Liver (tissue), 9 donors: Measurements from ENCODE around the gene NYAP2. TPM values are rescaled to one million over a fixed set of nuclear protein-coding genes. Genes with fewer than 3 reads are reported as not detected.

Experiments
- DNase-seq: peaks from one replicate; pipeline ENCODE4 v3.0.0-alpha.2; 2017; ENCODE audit warnings: low spot score
- H3K27ac ChIP-seq, 2 donors: one replicate each; pipeline ENCODE4 v1.7.0; 2013; ENCODE audit warnings: inconsistent platforms in 2 of 2, low read length in 2 of 2, control low read depth in 1 of 2, low read depth in 1 of 2, mild to moderate bottlenecking in 1 of 2
- H3K27me3 ChIP-seq, 4 donors: one replicate each; pipeline versions ENCODE4 v1.6.1 to v1.7.0; 2013; ENCODE audit warnings: low read length in 3 of 4, inconsistent platforms in 1 of 4, mild to moderate bottlenecking in 1 of 4, moderate library complexity in 1 of 4; ENCODE audit not compliant: control insufficient read depth in 4 of 4, insufficient read depth in 4 of 4
- H3K36me3 ChIP-seq, 4 donors: one replicate each; pipeline versions ENCODE4 v1.6.1 to v1.7.0; 2013; ENCODE audit warnings: low read length in 3 of 4, mild to moderate bottlenecking in 3 of 4, low read depth in 1 of 4, moderate library complexity in 1 of 4; ENCODE audit not compliant: control insufficient read depth in 4 of 4, insufficient read depth in 3 of 4
- H3K4me1 ChIP-seq, 4 donors: one replicate each; pipeline versions ENCODE4 v1.6.1 to v1.7.0; 2013; ENCODE audit warnings: low read length in 3 of 4, mild to moderate bottlenecking in 3 of 4, moderate library complexity in 1 of 4; ENCODE audit not compliant: control insufficient read depth in 4 of 4, insufficient read depth in 4 of 4
- H3K4me3 ChIP-seq, 3 donors: one replicate each; pipeline versions ENCODE4 v1.6.1 to v1.7.0; 2013; ENCODE audit warnings: low read length in 3 of 3, control low read depth in 1 of 3, low read depth in 1 of 3, mild to moderate bottlenecking in 1 of 3
- H3K9ac ChIP-seq, 2 donors: one replicate each; pipeline ENCODE4 v1.7.0; 2013; ENCODE audit warnings: low read length in 2 of 2, mild to moderate bottlenecking in 2 of 2, moderate library complexity in 2 of 2, control low read depth in 1 of 2, low read depth in 1 of 2
- H3K9me3 ChIP-seq, 4 donors: one replicate each; pipeline versions ENCODE4 v1.6.1 to v1.7.0; 2013; ENCODE audit warnings: low read length in 3 of 4; ENCODE audit not compliant: control insufficient read depth in 4 of 4
- EGR1 ChIP-seq, 2 donors: IDR thresholded peaks; 2 replicates each; pipeline ENCODE4 v1.6.1; 2016 to 2018; ENCODE audit warnings: antibody characterized with exemption in 2 of 2, low read depth in 2 of 2
- FOXA2 ChIP-seq: IDR thresholded peaks from 2 replicates; pipeline ENCODE4 v1.6.1; 2016; ENCODE audit warnings: antibody characterized with exemption
- GABPA ChIP-seq, 2 donors: IDR thresholded peaks in 1 of 2; conservative IDR thresholded peaks in 1 of 2; 2 replicates each; pipeline ENCODE4 v1.6.1; 2016; ENCODE audit warnings: antibody characterized with exemption in 2 of 2, mild to moderate bottlenecking in 1 of 2, moderate library complexity in 1 of 2
- HNF4A ChIP-seq, 2 donors: conservative IDR thresholded peaks; 2 replicates each; pipeline ENCODE4 v1.6.1; 2016; ENCODE audit warnings: antibody characterized with exemption in 2 of 2, mild to moderate bottlenecking in 2 of 2
- HNF4G ChIP-seq: IDR thresholded peaks from 2 replicates; pipeline ENCODE4 v1.6.1; 2016; ENCODE audit warnings: antibody characterized with exemption
- JUND ChIP-seq, 2 donors: IDR thresholded peaks; 2 replicates each; pipeline ENCODE4 v1.6.1; 2016; ENCODE audit warnings: antibody characterized with exemption in 2 of 2
- RAD21 ChIP-seq, 2 donors: IDR thresholded peaks; 2 replicates each; pipeline ENCODE4 v1.6.1; 2016; ENCODE audit warnings: antibody characterized with exemption in 2 of 2, mild to moderate bottlenecking in 2 of 2
- RXRA ChIP-seq, 2 donors: IDR thresholded peaks; 2 replicates each; pipeline ENCODE4 v1.6.1; 2017 to 2018; ENCODE audit warnings: antibody characterized with exemption in 2 of 2, mild to moderate bottlenecking in 1 of 2
- SP1 ChIP-seq: IDR thresholded peaks from 2 replicates; pipeline ENCODE4 v1.6.1; 2018; ENCODE audit warnings: antibody characterized with exemption, mild to moderate bottlenecking
- TAF1 ChIP-seq: conservative IDR thresholded peaks from 2 replicates; pipeline ENCODE4 v1.6.1; 2016; ENCODE audit warnings: antibody characterized with exemption, mild to moderate bottlenecking
- YY1 ChIP-seq: IDR thresholded peaks from 2 replicates; pipeline ENCODE4 v1.6.1; 2016; ENCODE audit warnings: antibody characterized with exemption, mild to moderate bottlenecking
- ZBTB33 ChIP-seq: IDR thresholded peaks from 2 replicates; pipeline ENCODE4 v1.6.1; 2016; ENCODE audit warnings: antibody characterized with exemption
- WGBS: extraction: QIAGEN DNeasy Blood & Tissue Kit; methylation state at CpG from one replicate; pipeline ENCODE4 v1.1.7; 2013; 5-methylcytosine and 5-hydroxymethylcytosine counted together
- polyA plus RNA-seq, 2 donors: library from polyadenylated mRNA; stranded (reverse) in 1 of 2; unstranded in 1 of 2; fragments of 200-250 nt in 1 of 2; fragments of >200 nt in 1 of 2; fragmentation: Nextera tagmentation in 1 of 2; extraction: Ambion mirVana in 1 of 2; gene quantifications; one replicate each; pipeline versions ENCODE4 v1.2.1 to v1.2.3, GENCODE V29; 2013 to 2015
- total RNA-seq, 2 donors: library from RNA; depleted of rRNA; stranded (reverse); fragments of >200 nt; gene quantifications; one replicate each; pipeline ENCODE4 v1.2.3, GENCODE V29; 2014
- TF ChIP-seq, protein P1 (sequence below): IDR thresholded peaks from 2 replicates; pipeline ENCODE4 v1.6.1; 2016; ENCODE audit warnings: antibody characterized with exemption
- TF ChIP-seq, protein P2 (sequence below): fragments of 150-350 bp; IDR thresholded peaks from 2 replicates; pipeline ENCODE4 v1.5.1; 2017; ENCODE audit warnings: improper control_type of control experiment, low read depth, low read length; ENCODE audit not compliant: missing input control
- TF ChIP-seq, protein P3 (sequence below): IDR thresholded peaks from 2 replicates; pipeline ENCODE4 v1.6.1; 2016; ENCODE audit warnings: antibody characterized with exemption, mild to moderate bottlenecking
- TF ChIP-seq, protein P4 (sequence below): IDR thresholded peaks from 2 replicates; pipeline ENCODE4 v1.6.1; 2016; ENCODE audit warnings: antibody characterized with exemption
- donor health status: healthy.
- donor health status: healthy.
- donor health status: healthy.
- donor health status: healthy.
- donor health status: healthy.

NYAP2 gene
- total and polyA plus RNA-seq, 4 donors: not detected

GRCh38 chr2:225660262-225661131 is 261.0 kb downstream of the NYAP2 start:
- Histone ChIP-seq H3K9me3 (no peaks in the 10 kb centered on the region), H3K27me3 (peaks cover 0 to 5% (median 0%) of the 10 kb centered on the region in 4 donors), H3K27ac (no peak overlapping the region), H3K36me3 (no peaks in the 10 kb centered on the region), H3K4me1 (no peaks in the 10 kb centered on the region), H3K4me3 (no peak overlapping the region), H3K9ac (no peak overlapping the region)
- peak; percentile 73 for DNase-seq
- peak; percentile 91 to 92 for TF ChIP-seq RAD21 (IDR thresholded peaks at IDR 0.05)
- TF ChIP-seq, protein P1, sequence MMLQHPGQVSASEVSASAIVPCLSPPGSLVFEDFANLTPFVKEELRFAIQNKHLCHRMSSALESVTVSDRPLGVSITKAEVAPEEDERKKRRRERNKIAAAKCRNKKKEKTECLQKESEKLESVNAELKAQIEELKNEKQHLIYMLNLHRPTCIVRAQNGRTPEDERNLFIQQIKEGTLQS: no peak
- TF ChIP-seq, protein P2, sequence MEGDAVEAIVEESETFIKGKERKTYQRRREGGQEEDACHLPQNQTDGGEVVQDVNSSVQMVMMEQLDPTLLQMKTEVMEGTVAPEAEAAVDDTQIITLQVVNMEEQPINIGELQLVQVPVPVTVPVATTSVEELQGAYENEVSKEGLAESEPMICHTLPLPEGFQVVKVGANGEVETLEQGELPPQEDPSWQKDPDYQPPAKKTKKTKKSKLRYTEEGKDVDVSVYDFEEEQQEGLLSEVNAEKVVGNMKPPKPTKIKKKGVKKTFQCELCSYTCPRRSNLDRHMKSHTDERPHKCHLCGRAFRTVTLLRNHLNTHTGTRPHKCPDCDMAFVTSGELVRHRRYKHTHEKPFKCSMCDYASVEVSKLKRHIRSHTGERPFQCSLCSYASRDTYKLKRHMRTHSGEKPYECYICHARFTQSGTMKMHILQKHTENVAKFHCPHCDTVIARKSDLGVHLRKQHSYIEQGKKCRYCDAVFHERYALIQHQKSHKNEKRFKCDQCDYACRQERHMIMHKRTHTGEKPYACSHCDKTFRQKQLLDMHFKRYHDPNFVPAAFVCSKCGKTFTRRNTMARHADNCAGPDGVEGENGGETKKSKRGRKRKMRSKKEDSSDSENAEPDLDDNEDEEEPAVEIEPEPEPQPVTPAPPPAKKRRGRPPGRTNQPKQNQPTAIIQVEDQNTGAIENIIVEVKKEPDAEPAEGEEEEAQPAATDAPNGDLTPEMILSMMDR: peak; percentile 84
- WGBS: 18% methylated on average over 11 of the region's 11 CpGs

DNA sequence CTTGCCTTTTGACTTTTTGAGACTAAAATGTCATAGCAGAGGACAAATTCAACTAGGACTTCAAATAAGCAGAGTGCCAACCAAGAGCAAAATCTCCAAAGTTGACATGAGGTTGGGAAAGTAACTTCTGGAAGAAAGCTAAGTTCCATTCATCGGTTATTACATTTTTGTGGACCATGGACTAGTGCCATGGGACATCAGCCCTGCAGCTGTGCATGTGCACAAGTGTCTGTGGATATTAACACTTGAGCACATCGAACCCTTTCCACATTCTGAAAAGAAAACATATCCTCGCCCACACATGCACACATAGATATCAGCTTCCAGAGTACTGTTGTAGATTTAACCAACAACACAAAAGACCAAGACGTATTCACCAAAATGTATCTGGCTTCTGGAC is 262.6 kb downstream of the NYAP2 start:
- Histone ChIP-seq H3K4me3 (no peak overlapping the region), H3K9ac (no peak overlapping the region), H3K9me3 (no peaks in the 10 kb centered on the region), H3K27me3 (peaks cover 0 to 3% (median 0%) of the 10 kb centered on the region in 4 donors), H3K4me1 (no peaks in the 10 kb centered on the region), H3K27ac (no peak overlapping the region), H3K36me3 (no peaks in the 10 kb centered on the region)
- 66% methylated on average over 4 of the region's 4 CpGs for WGBS
- DNase-seq: no peak
- TF ChIP-seq JUND (IDR thresholded peaks at IDR 0.05): no peak
- no peak for TF ChIP-seq GABPA (IDR thresholded peaks at IDR 0.05 in 1 of 2, conservative IDR thresholded peaks at IDR 0.05 in 1 of 2)
- TF ChIP-seq, protein P2: no peak
- TF ChIP-seq, protein P1: no peak
- TF ChIP-seq YY1: no peak
- TF ChIP-seq SP1: no peak
- TF ChIP-seq, protein P3, sequence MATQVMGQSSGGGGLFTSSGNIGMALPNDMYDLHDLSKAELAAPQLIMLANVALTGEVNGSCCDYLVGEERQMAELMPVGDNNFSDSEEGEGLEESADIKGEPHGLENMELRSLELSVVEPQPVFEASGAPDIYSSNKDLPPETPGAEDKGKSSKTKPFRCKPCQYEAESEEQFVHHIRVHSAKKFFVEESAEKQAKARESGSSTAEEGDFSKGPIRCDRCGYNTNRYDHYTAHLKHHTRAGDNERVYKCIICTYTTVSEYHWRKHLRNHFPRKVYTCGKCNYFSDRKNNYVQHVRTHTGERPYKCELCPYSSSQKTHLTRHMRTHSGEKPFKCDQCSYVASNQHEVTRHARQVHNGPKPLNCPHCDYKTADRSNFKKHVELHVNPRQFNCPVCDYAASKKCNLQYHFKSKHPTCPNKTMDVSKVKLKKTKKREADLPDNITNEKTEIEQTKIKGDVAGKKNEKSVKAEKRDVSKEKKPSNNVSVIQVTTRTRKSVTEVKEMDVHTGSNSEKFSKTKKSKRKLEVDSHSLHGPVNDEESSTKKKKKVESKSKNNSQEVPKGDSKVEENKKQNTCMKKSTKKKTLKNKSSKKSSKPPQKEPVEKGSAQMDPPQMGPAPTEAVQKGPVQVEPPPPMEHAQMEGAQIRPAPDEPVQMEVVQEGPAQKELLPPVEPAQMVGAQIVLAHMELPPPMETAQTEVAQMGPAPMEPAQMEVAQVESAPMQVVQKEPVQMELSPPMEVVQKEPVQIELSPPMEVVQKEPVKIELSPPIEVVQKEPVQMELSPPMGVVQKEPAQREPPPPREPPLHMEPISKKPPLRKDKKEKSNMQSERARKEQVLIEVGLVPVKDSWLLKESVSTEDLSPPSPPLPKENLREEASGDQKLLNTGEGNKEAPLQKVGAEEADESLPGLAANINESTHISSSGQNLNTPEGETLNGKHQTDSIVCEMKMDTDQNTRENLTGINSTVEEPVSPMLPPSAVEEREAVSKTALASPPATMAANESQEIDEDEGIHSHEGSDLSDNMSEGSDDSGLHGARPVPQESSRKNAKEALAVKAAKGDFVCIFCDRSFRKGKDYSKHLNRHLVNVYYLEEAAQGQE: no peak
- TF ChIP-seq RXRA (IDR thresholded peaks at IDR 0.05): no peak
- no peak for TF ChIP-seq HNF4G
- no peak for TF ChIP-seq RAD21 (IDR thresholded peaks at IDR 0.05)
- TF ChIP-seq, protein P4, sequence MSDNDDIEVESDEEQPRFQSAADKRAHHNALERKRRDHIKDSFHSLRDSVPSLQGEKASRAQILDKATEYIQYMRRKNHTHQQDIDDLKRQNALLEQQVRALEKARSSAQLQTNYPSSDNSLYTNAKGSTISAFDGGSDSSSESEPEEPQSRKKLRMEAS: no peak
- no peak for TF ChIP-seq EGR1 (IDR thresholded peaks at IDR 0.05; ENCODE audit: low read depth in 2 of 2)
- no peak for TF ChIP-seq HNF4A (conservative IDR thresholded peaks at IDR 0.05)
- TF ChIP-seq FOXA2: no peak
- TF ChIP-seq ZBTB33: no peak
- no peak for TF ChIP-seq TAF1
